ENCODE results near the gene COMMD1.
"Not testable (repeated sequence)": the region's sequence is repeated elsewhere in the genome, so short reads cannot be mapped to it uniquely, and the experiment has no call there.

COMMD1 gene

DNA sequence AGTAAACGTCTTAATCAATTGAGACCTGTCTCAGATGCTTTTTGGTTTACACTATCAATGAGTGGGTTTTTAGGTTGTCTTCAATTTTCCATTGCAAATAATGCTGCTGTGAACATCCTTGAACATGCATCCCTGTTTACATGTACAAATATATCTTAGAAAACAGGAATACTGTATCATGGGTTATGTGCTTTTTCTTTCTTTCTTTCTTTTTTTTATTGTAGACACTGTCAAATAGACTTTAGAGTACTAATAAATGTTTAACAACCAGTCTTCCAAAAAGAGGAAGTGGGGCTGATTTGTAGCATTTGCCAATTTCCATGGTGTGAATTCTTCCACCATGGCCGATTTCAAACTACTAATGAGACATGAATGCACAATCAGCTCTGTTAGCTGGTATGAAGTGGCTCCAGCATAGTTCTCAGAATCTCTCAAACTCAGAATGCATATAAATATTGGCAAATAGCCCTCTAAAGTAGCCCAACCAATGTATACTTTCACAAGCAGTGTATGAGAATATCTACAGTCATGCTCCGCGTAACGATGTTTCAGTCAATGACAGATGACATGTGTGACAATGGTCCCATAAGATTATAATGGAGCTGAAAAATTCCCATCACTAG is 240.1 kb downstream of the COMMD1 start:
- TF ChIP-seq, protein P1, sequence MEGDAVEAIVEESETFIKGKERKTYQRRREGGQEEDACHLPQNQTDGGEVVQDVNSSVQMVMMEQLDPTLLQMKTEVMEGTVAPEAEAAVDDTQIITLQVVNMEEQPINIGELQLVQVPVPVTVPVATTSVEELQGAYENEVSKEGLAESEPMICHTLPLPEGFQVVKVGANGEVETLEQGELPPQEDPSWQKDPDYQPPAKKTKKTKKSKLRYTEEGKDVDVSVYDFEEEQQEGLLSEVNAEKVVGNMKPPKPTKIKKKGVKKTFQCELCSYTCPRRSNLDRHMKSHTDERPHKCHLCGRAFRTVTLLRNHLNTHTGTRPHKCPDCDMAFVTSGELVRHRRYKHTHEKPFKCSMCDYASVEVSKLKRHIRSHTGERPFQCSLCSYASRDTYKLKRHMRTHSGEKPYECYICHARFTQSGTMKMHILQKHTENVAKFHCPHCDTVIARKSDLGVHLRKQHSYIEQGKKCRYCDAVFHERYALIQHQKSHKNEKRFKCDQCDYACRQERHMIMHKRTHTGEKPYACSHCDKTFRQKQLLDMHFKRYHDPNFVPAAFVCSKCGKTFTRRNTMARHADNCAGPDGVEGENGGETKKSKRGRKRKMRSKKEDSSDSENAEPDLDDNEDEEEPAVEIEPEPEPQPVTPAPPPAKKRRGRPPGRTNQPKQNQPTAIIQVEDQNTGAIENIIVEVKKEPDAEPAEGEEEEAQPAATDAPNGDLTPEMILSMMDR (conservative IDR thresholded peaks at IDR 0.05; ENCODE audit: low read depth, low read length), result no peak
- DNase-seq (ENCODE audit: low read depth), result no peak
- no peak overlapping the region for H3K4me3 ChIP-seq (ENCODE audit: low read depth, low read length)

DNA sequence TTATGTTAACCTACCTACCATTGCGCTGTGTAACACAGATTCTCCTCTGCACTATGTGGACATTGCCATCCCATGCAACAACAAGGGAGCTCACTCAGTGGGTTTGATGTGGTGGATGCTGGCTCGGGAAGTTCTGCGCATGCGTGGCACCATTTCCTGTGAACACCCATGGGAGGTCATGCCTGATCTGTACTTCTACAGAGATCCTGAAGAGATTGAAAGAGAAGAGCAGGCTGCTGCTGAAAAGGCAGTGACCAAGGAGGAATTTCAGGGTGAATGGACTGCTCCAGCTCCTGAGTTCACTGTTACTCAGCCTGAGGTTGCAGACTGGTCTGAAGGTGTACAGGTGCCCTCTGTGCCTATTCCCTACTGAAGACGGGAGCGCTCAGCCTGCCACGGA is 241.3 kb downstream of the COMMD1 start:
- not testable (repeated sequence) for DNase-seq (ENCODE audit: low read depth); H3K4me3 ChIP-seq (ENCODE audit: low read depth, low read length)

DNA sequence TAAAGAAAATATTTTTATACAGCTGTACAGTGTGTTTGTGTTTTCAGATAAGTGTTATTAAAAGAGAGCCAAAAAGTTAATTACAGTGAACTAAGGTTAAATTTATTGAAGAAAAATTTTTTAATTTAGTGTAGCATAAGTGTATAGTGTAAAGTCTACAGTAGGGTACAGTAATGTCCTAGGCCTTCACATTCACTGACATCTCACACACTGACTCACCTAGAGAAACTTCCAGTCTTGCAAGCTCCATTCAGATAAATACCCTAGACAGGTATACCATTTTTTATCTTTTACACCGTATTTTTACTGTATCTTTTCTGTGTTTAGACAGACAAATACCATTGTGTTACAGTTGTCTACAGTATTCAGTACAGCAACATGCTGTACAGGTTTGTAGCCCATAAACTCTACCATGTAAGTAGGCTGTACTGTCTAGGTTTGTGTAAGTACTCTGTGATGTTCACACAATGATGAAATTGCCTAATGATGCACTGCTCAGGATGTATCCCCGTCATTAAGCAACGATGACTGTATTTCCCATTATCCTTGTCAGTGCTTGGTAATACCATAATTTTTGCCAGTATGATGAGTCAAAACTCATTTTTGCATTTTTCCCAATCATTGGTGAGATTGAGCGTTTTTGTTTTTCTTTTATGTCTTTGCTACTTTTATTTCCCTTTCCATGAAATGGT is 242.3 kb downstream of the COMMD1 start:
- DNase-seq (ENCODE audit: low read depth), result peak; percentile 64
- TF ChIP-seq, protein P1 (conservative IDR thresholded peaks at IDR 0.05; ENCODE audit: low read depth, low read length), result no peak
- no peak overlapping the region for H3K4me3 ChIP-seq (ENCODE audit: low read depth, low read length)

DNA sequence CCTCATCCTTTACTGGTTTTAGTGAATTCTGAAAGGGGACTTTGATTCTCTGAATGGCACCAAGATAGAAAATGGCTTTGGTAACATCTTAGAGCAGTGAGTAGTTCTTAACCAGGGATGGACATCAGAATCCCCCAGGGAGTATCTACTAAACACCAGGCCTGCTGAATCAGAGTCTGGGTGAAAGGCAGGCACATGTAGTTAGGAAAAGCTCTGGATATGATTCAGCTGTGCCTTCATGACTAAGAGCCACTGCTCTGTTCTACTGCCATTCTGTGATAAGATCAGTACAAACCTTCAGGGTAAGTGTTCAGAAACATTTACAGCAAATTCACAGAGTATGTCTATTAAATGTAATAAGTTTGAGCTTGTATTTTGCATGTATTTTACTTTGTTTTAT is 244.2 kb downstream of the COMMD1 start:
- TF ChIP-seq, protein P1 (conservative IDR thresholded peaks at IDR 0.05; ENCODE audit: low read depth, low read length), result no peak
- no peak overlapping the region for H3K4me3 ChIP-seq (ENCODE audit: low read depth, low read length)
- DNase-seq (ENCODE audit: low read depth), result peak; percentile 95

DNA sequence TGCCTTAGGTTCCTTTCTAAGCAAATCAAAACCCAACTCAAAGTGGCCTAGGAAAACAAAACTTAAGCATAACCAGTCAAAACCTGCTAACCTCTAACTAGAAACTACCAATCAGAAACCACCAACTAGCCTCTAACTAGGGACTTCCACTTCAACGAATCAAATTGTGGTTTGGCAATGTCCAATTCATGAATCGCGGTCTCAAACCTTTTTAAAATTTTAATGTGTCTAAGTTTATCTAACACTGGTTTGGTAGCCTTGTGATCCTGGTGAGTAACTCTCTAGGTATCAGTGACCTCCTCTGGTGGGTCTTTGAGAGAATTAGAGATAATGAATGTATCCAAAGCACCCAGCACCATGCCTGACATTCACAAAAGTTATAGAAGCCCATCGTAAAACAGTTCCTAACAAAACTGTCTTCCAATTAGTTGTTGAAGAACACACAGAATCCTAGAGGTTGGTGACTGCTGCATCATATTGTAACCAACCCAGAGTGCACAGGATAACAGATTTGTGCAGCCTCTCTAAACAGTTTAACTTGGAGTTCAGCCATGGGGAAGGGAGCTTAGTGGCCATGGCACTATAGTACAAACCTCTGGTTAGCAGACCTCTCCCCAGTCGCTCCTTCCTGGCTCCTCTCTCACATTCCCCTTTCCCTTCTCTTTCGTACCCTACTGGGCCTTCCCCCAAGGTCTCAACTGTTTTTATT is 245.3 kb downstream of the COMMD1 start:
- no peak for DNase-seq (ENCODE audit: low read depth)
- TF ChIP-seq, protein P1 (conservative IDR thresholded peaks at IDR 0.05; ENCODE audit: low read depth, low read length), result no peak
- H3K4me3 ChIP-seq (ENCODE audit: low read depth, low read length), result no peak overlapping the region

DNA sequence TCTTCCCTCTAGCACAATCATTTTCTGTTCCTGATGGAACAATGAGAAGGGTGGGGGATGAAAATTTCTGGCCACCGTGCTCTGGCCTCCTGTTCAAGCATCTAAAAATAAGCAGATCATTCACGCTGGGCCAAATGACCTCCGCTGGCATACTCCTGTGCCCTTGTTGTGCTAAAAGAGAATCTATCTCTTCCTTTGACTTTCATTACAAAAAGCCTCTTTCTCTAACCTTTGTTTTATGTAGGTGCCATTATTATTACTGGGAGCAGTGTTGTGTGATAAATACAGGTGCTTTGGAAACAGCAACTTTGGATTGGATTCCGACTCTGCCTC is 245.8 kb downstream of the COMMD1 start:
- TF ChIP-seq, protein P1 (conservative IDR thresholded peaks at IDR 0.05; ENCODE audit: low read depth, low read length), result no peak
- H3K4me3 ChIP-seq (ENCODE audit: low read depth, low read length), result no peak overlapping the region
- DNase-seq (ENCODE audit: low read depth), result no peak

DNA sequence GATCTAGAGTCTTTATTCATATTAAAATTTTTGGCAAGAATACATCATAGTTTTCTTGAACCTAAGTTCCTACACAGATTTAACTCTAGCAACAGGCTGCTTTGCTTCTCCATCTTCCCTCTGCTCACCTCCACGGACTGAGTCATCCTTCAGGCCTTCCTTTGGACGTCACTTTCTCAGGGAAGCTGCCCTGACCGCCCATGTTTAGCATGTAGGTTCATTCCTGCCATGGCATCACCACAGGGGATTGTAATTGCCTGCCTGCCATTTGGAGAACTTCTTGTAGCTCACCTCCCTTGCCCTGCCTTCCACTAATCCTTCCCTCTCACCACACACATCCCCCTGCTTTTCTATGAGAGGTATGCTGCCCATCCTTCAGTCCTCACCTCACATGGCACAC is 246.5 kb downstream of the COMMD1 start:
- H3K4me3 ChIP-seq (ENCODE audit: low read depth, low read length), result no peak overlapping the region
- DNase-seq (ENCODE audit: low read depth), result peak; percentile 34
- TF ChIP-seq, protein P1 (conservative IDR thresholded peaks at IDR 0.05; ENCODE audit: low read depth, low read length), result no peak
